ENCODE results near the gene RPS27.
"Not testable (repeated sequence)": the region's sequence is repeated elsewhere in the genome, so short reads cannot be mapped to it uniquely, and the experiment has no call there.

RPS27 gene

DNA sequence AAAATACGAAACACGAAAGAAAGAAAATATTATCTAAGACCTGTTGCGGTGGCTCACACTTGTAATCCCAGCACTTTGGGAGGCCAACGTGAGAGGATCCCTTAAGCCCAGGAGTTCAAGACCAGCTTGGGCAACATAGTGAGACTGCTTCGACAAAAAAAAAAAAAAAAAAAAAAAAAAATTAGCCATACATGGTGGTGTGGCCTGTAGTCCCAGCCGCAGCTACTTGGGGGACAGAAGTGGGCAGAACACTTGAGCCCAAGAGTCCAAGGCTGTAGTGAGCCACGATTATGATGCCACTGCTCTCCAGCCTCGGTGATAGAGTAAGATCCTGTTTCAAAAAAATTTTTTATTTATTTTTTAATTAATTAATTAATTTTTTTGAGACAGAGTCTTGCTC is 2.9 kb upstream of the RPS27 start:
- no peak for DNase-seq

DNA sequence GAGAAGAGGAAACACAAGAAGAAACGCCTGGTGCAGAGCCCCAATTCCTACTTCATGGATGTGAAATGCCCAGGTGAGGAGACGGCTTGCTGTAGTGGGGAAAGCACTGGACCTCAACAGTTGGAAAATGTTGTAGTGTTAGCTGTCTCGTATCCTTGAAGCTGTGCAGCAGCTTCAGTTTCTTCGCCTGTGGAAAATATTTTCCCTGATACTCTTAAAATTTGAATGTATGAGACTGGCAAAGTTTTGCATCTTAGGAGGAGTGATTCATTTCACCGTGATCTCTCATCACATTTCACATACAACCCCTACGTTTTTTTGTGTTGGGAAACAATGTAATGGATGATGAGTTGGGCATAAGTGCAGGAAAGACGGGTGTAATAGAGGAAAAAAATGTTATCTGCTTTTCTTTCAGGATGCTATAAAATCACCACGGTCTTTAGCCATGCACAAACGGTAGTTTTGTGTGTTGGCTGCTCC is 629 bp downstream of the RPS27 start:
- no peak for DNase-seq

DNA sequence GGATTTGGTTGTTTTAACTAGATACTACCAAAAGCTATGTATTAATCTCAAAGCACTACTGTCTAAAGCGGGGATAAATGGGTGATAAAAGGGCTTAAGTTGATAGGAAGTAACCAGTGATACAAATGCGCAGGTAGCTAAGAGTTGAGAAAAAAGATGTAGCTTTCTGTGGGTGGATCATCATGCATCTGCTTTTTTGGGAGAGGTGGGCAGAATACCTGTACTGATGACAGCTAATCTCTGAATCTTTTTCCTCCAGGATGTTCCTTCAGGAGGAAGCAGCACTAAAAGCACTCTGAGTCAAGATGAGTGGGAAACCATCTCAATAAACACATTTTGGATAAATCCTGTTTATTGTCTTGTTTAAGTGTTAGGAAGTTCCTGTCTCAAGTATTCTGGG is 1.2 kb downstream of the RPS27 start:
- DNase-seq: no peak

DNA sequence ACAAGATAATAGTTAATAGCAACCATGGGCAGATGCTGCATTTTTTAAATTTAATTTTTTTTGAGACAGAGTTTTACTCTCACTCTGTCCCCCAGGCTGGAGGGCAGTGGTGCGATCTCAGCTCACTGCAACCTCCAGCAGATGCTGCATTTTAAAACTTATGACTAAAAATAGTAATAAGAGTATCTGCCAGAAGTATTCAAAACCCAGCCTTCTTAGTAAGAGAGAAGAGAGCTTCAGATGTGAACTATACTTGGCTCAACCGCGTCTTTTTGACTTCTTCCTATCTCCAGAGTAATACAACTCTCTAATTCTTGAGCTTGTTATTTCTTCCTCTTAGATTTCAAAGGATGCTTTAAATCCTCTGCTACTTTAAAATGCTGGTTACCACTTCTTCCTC is 4.6 kb downstream of the RPS27 start:
- no peak for DNase-seq

DNA sequence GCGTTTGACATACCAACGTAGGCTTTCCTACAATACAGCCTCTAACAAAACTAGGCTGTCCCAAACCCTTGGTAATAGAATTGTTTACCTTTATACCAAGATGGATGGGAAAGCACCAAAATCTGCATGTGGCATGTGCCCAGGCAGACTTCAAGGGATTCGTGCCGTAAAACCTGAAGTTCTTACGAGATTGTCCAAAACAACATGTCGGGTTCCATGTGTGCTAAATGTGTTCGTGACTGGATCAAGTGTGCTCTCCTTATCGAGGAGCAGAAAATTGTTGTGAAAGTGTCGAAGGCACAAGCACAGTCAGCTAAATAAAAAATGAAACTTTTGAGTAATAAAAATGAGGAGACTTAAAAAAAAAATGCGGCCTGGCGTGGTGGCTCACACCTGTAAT is 5.1 kb downstream of the RPS27 start:
- no peak for DNase-seq

DNA sequence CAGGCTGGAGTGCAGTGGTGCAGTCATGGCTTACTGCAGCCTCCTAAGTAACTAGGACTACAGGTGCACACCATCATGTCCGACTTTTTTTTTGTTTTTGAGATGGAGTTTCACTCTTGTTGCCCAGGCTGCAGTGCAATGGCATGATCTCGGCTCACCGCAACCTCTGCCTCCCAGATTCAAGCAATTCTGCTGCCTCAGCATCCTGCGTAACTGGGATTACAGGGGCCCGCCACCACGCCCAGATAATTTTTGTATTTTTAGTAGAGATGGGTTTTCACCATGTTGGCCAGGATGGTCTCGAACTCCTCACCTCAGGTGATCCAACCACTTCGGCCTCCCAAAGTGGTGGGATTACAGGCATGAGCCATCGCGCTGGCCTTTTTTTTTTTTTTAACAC is 6.3 kb downstream of the RPS27 start:
- DNase-seq: not testable (repeated sequence)

DNA sequence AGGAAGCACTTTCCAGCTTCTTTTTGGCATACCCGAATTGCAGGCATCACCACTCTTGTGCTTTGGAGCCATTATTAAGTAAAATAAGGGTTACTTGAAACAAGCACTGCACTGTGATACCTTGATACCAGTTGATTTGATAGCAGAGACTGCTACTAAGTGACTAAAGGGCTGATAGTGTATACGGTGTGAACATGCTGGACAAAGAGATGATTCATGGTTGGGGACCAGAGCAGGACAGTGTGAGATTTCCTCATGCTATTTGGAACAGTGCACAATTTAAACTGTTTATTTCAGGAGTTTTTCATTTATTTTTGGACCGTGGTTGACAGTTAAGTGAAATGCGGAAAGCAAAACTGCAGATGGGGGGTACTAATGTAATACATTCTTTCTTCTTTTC is 9.9 kb downstream of the RPS27 start:
- DNase-seq: no peak

DNA sequence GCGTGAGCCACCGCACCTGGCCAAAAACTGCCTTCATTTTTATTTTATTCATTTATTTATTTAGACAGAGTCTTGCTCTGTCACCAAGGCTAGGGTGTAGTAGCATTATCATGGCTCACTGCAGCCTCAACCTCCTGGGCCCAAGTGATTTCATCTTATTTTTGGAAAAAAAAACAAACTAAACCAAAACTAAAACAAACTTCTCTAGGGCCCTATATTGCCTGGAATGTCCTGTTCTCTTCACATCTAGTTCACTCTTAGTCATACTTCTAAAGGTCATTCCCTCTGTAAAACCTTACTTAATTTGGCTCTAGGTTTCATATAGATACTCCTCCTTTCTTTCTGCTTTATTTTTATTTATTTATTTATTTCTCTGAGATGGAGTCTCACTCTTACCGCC is 15.6 kb downstream of the RPS27 start:
- DNase-seq: no peak

DNA sequence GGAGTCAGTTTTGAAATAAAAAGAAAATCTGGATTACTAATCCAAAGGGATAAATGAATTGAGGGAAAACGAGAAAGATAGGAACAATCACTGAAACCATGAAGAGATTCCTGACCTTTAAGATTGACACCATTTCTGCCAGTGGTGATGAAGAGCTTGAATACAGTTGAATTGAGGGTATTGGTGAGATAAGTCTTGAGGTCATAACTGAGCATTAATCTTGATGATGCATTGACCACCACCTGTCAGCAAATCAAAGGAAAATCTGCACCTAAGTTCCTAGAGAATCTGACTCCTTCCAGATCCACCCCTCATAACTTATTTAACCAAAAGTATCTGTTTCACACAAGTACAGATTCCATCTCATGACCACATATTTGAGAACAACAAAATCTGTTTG is 21.6 kb downstream of the RPS27 start:
- DNase-seq: no peak

DNA sequence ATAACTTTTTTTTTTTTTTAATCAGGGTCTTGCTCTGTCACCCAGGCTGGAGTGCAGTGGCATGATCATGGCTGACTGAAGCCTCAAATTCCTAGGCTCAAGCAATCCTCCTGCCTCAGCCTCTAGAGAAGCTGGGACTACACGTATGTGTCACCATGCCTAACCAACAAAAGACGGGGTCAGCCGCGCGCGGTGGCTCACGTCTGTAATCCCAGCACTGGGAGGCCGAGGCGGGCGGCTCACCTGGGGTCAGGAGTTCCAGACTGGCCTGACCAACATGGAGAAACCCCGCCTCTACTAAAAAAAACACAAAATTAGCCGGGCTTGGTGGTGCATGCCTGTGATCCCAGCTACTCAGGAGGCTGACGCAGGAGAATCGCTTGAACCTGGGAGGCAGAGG is 22.0 kb downstream of the RPS27 start:
- not testable (repeated sequence) for DNase-seq

DNA sequence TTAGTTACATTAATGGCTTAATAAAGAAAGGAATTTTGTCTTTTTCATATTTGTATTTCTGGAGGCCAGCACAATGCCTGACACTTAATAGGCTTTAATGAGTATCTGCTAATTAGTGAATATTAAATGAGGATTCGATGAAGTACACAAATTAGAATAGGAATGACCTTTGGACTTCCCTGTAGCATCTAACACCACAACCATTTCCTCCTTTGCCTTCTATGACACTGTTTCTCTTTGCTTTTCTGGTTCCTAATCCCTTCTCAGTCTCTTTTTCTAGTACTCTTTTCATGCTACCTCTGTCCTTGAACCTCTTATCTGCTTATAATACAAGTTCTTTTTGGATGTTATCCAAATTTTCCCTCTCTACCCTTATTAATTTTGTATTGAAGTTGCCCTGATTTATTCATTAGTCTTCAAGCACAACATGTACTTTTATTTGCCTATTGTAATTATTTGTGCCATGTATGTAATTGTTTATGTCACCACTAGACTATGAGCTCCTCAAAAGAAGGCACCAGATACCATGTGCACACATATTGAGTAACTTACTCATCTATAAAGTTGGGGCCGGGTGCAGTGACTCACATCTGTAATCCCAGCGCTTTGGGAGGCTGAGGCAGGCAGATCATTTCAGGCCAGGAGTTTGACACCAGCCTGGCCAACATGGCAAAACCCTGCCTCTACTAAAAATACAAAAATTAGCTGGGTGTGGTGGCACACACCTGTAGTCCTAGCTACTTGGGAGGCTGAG is 23.8 kb downstream of the RPS27 start:
- DNase-seq: no peak

DNA sequence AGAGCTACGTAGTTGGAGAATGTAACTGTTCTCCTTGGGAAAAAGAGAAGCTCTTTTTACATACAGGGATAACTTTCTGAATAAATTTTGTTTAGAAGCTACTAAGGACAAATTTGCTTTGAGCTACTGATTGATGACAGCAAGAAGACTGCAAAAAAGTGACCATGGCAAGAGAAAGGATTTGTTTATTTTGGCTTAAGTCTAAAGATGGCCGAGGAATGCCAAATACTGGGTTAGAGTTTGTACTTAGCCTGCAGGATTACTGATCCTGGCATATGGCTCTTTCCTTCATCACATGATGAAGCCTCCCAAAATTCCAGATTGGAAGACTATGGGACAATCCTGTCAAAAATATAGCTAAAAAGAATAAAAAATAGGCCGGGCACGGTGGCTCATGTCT is 28.7 kb downstream of the RPS27 start:
- no peak for DNase-seq

DNA sequence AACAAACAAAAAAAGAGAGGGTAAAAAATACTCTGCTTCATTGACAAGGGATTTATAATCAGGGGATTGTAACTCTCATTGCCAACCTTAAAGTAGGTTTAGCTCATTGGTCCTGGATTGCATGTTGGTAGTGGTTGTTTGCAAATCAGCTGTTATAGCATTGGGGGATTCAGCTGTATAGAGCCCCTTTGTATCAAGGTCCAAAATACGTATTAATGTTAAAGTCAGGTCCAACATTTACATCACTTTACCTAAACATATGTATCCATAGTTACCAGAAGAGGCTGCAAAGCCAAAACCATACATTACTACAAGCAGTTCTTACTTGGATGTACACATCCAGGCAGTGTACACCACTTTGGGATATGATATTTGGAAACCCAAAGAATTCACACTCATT is 29.4 kb downstream of the RPS27 start:
- no peak for DNase-seq

DNA sequence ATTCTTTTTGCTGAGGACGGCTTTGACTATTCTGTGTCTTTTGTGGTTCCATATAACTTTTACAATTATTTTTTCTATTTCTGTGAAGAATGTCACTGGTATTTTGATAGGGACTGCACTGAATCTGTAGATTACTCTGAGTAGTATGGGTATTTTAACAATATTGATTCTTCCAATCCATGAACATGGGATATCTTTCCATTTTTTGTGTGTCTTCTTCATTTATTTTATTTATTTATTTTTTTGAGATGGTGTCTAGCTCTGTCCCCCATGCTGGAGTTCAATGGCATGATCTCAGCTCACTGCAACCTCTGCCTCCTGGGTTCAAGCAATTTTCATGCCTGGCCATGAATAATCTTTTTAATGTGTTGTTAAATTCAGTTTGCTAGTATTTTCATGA is 43.1 kb downstream of the RPS27 start:
- DNase-seq: not testable (repeated sequence)

Data from activated CD4-positive, alpha-beta T cell treated with anti-CD3 and anti-CD28 coated beads for 4 hours (primary cell).